GM19193 (cell line): ENCODE data around the gene PRKD1.

Experiments used
- POLR2A ChIP-seq: IDR thresholded peaks from 4 replicates; pipeline ENCODE4 v1.6.1; 2011; ENCODE audit not compliant: insufficient read depth, insufficient read length; ENCODE audit errors: extremely low read depth

The PRKD1 gene

DNA sequence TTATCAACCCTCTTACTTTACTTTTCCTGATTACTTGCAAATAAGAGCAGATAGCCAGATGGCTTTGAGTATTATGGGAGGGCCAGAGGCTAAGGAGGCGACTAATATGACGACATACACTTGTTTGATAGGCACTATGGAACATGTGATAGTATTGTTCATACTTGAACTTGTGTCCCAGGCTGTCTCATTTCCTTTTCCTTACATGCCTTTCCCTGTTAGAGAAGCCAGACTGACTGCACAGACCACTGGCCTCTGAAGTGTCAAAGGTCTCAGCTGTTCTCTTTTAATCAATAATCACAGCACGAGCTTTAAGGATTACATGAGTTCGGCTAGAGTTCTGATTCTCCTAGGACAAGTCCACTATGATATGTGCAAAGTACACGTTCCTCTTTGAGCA, 326.0 kb downstream of the PRKD1 start:
- TF ChIP-seq POLR2A, result no peak

DNA sequence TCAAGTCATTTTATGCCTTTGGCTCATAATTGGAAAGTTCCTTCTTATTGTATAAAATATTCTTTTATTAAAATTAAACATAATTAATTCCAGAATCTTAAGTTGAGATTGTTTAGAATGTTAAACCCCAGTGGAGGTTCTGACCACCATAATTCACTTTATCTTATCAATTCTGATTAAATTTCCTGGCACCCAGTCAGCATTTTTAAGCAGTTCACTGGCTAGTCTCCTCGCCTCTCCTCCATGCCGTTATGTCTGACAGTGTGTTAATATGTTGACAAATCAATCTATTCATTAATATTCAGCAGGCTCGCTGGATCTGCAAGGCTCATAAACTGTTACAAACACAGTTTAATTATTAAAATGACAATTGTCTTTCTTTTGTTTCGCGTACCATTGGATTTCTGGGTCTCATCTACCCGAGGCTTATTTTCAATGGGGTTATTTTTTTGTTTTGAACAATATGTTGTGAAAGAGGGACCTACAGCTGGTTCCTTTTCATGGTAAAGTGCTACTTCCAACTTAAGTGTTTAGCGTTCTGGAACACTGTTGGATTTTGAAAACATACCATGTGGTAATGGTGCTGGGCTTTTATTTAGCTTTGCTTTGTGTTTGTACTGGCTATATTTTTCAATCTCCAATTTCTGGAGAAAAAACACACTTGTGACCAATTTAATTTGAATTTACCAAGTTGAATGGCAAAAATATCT, 339.7 kb downstream of the PRKD1 start:
- no peak for TF ChIP-seq POLR2A

DNA sequence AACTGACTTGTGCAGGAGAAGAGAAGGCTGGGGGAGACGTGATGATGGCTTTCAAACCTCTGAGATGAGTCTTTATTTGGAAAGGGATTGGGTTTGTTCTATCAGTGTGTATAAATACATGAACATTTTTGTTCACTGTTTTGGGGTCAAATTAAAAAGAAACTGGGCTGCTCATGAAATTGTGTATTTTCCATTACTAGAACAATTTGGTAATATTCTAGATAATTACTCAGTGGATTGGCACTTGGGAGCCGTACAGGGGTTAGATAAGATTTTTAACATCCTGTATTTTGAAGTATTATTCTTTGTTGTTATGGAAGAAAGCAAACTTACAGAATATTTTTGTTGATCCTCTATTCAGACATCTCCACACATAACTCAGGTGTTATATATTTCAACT, 340.6 kb downstream of the PRKD1 start:
- TF ChIP-seq POLR2A, result no peak

DNA sequence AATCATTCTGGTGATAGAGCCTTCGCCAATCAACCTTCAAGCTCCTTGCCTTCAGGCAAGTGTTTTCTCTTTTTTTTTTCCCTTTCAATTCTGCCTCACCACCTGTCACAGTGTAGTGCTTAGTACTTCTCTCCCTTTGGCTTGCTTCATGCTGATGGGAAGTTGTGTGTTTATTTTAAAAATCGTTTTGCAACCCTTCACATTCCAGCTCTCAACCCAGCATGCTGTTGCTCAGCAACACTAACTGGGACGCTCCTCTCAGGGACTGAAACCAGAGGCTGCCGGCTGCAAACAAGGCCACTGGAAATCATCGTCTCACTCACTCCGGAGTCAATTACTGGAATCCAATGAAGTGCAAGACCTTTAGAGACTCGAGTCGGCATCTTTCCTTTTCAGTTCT, 342.7 kb downstream of the PRKD1 start:
- TF ChIP-seq POLR2A, result no peak

DNA sequence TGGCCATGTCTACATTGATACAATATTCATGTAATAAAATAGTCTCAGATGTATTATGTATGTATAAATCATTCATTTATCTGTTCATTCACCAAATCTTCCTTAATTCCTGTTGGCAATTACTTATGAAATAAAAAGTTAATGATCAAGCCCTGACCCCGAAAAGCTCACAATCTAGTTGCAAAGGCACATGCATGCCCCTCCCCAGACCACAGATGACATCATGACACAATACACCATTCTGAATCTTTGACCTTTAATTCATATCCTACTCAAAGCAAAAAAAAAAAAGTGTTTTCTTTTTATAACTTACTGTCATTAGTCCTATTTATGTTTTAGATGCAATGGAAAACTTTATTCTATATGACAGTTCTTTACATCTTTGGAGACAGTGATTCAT, 346.9 kb downstream of the PRKD1 start:
- TF ChIP-seq POLR2A, result no peak

DNA sequence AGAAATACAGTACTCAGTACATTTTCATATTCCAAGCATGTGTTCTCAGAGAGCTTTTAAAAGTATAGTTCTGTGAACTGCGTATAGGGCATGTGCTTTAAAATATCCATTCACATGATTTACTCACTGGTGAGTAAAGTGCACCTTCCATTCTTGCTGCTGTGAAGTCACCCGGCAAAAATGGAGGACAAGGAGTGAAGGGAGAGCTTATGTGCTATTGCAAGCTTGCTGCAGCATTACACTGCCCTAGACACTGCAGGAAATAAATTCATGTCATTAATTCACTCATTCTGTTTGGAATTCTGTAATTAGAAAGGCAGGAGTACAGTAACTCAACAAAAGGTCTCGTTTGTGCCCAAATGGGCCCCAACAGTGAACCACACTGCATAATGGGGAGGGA, 347.8 kb downstream of the PRKD1 start:
- no peak for TF ChIP-seq POLR2A

DNA sequence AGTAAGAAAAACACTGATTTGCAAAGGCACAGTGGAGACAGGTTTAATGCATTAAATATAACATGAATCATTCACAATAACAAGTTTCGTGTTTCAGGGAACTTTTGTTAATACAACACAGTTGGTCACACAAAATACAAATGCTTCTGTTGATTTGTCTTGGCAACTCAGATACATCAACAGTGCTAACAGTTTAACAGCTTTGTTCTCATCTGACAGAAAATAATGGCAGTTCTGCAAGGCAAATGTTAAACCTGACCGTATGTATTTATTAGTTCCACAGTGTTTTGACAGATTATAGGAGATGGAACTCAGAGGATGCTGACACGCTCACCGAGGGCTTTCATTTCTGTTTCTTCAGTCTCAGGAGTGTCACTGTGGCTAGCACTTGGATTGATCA, 350.7 kb downstream of the PRKD1 start:
- no peak for TF ChIP-seq POLR2A

DNA sequence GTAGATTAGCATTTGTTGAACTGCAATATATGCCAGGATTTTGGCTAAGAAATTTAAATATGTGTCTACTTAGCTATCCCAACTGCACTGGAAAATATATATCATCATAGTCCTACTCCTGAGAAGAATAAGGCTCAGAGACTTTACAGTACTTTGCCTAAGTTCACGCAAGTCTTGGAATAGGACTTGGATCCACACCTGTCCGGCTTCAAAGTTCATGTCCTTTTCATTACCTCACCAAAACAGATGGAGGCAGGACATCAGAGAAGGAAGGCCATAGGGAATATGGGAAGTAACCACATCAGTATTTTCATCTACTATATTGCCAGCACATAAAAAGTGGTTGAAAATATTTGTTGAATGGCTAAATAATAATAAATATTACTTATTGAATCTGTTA, 358.5 kb downstream of the PRKD1 start:
- no peak for TF ChIP-seq POLR2A

DNA sequence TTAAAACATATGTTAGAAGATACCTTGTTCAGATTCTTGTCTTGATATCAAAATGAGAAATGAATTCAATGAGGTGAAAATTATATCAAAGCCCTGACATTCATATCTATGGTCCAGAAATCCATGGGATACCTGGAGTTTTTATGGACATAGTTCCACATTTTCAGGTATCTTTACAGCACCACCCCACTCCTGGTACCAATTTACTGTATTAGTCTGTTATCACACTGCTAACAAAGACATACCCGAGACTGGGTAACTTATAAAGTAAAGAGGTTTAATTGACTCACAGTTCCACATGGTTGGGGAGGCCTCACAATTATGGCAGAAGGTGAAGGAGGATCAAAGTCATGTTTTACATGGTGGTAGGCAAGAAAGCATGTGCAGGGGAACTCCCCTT, 361.5 kb downstream of the PRKD1 start:
- TF ChIP-seq POLR2A, result no peak

DNA sequence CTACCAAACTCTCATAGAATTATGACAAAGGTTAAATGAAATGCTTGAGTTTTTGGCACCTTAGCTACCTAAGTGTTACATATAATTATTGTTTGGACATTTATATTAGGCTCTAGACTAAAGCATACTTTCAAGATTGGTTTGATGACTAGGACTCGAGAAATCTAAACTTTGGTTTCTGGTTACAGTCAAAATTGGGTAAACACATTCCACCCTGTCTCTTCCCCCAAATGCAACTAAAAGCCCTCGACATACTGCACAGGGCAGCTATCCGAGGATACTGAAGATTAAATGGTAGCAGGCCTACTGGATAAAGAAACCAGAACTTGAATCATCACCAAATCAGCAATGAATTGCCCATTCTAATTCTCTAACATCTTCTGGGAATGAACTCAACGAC, 369.1 kb downstream of the PRKD1 start:
- TF ChIP-seq POLR2A, result no peak

DNA sequence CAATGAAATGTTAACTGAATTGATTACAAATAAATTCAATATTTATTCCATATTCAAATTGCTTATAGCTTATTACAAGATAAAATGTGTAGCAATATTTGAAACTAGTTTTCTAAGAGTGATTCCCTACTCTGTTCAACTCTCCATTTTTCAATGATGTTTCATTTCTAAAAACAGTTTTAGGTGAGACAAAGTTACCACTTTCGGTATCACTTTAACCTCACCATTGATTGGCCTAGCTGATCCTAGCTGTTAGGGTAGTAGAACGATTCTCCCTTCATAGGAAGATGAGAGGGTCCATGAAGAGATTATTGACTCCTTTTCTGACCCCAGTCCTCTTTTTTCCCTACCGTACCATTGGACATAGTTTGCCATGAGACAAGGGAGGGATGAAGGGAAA, 373.3 kb downstream of the PRKD1 start:
- no peak for TF ChIP-seq POLR2A

DNA sequence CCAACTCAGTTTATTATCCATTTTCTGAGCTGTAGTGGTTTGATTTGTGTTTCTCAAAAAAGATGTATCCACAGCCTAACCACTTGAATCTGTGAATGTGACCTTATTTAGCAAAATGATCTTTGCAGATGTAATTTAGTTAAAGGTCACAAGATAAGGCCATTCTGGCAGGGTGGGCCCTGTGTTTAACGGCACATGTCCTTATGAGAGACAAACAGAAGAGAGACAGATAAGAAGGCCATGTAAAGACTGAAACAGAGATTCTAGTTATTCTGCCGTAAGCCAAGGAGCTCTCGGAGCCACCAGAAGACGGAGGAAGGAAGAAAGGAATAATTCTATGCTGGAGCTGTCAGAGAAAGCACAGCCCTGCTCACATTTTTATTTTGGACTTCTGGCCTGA, 374.2 kb downstream of the PRKD1 start:
- TF ChIP-seq POLR2A, result no peak

DNA sequence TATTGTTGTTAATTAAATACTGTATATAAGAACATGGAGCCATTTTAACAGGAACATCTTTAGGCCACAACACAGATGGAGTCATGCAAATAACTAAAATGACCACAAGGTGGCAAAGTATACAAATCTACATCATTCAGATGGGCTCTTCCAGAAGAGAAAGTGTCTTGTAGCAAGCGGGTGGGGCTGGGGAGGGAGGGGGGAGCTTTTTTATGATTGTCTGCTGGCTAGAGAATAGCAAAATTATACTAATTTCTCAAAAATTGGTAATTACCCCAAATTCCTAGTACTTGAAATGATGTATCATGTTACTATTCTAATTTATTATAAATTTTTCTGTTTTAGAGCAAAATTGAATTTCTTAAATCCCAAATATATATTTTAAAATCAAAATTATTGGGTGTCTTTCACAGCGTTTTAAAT, 378.7 kb downstream of the PRKD1 start:
- no peak for TF ChIP-seq POLR2A

DNA sequence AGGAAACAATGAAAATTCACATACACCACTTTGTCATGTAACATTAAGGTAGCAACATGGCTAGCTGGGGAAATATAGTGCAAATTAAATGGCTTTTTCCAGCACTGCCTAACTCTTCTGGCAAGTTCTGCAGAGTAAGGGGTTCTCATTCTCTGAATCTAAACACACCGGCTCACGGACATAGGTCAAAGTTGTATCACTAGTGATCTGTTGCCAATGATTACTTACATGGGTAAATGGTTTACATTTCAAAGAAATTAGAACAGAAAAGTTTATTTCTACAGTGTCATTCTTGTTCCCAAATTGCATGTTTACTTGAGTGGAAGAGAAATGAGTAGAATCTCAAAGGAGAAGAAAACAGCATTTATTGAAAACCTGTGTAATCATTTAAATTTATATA, 381.9 kb downstream of the PRKD1 start:
- TF ChIP-seq POLR2A, result no peak

DNA sequence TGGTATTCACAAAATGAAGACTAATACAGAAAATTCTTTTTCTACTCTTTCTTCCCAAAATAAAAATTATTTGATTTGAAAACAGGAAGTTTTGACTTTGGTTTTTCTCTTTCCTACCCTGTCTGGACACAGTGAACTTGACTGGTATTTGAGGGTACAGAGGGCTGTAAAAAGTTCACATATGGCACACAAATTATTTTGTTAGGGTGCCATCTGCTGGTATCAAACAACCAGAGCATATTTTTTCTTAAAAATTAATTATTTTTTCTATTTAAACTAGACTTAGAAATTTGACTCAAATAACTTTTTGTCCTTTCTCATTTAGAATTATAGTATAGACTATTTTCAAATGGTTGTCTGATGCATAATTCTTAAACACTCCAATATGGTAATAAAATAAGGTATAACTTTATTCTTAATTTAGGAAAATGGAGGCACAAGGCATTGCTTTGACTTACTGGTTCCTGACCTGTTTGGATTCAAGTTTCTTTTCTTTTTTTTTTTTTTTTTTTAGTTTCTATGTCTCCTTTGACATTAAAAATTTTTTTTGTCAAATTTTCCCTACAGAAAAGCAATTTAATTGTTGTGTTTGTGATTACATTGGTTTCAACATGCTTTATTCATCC, 390.6 kb downstream of the PRKD1 start:
- TF ChIP-seq POLR2A, result no peak

DNA sequence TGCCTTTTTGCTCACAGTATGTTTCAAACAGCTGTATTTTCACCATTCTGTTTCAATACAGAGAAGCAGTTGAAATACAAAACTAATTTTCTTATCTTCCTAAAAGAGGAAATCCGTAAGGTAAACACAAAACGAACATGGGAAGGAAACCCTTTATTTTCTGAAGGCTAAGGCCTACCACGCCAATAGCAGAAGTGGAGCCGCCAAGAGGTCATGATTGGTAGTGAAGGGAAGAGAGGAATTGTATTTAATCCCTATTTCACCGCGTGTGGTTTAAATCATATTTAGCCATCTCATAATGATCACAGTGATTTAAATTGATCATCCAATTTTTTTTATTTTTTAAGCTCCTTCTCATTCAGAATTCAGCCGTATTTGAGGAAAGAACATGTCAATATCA, 398.2 kb downstream of the PRKD1 start:
- no peak for TF ChIP-seq POLR2A

DNA sequence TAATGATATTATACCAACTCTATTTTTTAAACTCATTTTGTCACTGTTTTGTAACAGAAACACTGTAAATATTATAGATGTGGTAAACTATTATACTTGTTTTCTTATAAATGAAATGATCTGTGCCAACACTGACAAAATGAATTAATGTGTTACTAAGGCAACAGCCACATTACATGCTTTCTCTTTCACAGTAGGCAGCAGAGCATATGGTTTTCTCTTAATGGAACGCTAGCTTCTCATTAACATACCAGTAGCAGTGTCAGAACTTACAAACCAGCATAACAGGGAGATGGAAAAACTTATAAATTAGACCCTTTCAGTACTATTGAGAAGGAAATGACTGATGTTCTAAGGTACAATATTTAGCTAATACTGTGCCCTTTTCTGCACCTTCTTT, 398.8 kb downstream of the PRKD1 start:
- no peak for TF ChIP-seq POLR2A
